SU-DHL-6 (cell line): ENCODE measurements around the gene ATG14.

Experiments used
- EZH2phosphoT487 ChIP-seq: fragments of 200-600 bp; sonication (generic), shearing (Covaris generic); conservative IDR thresholded peaks from 2 replicates; pipeline ENCODE4 v1.6.1; 2018; ENCODE audit warnings: mild to moderate bottlenecking, antibody characterized with exemption, low read length, moderate library complexity, mixed read lengths
- TF ChIP-seq, protein P1 (sequence below): fragments of 200-600 bp; sonication (generic); IDR thresholded peaks from one replicate; pipeline ENCODE4 v1.5.1; 2017; ENCODE audit warnings: antibody characterized with exemption, mild to moderate bottlenecking, low read length, moderate library complexity; ENCODE audit not compliant: insufficient read depth, poor library complexity, severe bottlenecking

DNA sequence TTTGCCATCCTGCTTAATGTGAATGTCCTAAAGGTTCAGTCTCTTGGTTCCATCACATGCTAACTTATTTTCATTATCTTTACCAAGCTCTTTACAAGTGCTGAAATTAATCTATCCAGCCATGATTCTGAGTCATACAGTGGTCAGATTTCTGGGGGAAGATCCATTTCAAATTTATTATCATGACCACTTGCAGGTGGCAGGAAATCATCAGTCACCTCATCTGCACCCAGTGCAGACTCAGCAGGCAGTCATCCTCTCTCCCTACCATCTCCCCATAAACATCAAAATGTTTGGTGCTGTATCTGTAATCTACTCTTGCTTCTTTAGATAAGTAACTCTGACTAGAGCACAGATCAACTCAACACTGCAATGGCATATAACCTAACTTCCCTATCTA is 23.5 kb downstream of the ATG14 start:
- TF ChIP-seq, protein P1, sequence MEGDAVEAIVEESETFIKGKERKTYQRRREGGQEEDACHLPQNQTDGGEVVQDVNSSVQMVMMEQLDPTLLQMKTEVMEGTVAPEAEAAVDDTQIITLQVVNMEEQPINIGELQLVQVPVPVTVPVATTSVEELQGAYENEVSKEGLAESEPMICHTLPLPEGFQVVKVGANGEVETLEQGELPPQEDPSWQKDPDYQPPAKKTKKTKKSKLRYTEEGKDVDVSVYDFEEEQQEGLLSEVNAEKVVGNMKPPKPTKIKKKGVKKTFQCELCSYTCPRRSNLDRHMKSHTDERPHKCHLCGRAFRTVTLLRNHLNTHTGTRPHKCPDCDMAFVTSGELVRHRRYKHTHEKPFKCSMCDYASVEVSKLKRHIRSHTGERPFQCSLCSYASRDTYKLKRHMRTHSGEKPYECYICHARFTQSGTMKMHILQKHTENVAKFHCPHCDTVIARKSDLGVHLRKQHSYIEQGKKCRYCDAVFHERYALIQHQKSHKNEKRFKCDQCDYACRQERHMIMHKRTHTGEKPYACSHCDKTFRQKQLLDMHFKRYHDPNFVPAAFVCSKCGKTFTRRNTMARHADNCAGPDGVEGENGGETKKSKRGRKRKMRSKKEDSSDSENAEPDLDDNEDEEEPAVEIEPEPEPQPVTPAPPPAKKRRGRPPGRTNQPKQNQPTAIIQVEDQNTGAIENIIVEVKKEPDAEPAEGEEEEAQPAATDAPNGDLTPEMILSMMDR: no peak
- TF ChIP-seq EZH2phosphoT487: no peak
